AG04450 (cell line): Measurements from ENCODE around the gene UPF3A. TPM values are rescaled to one million over a fixed set of nuclear protein-coding genes. Genes with fewer than 3 reads are reported as not detected.

Source experiments
- CTCF ChIA-PET: fragments of 300-600, 350-600 bp; formaldehyde crosslinking; extraction: SDS; loops from one replicate; lab custom pipeline; 2022; ENCODE audit warnings: antibody characterized with exemption, inconsistent platforms; lab: Charles Lee
- POLR2A ChIA-PET: fragments of 350-600 bp; formaldehyde crosslinking; extraction: SDS; loops from one replicate; lab custom pipeline; 2021; ENCODE audit warnings: antibody characterized with exemption, inconsistent platforms; lab: Yijun Ruan, JAX
- DNase-seq: peaks from one replicate; pipeline ENCODE4 v3.0.0-alpha.2; 2011; ENCODE audit warnings: low read depth, low spot score
- H3K27ac ChIP-seq: one replicate; pipeline ENCODE4 v1.5.1; 2012; ENCODE audit warnings: low read depth, low read length, control low read depth
- H3K27me3 ChIP-seq: one replicate; pipeline ENCODE4 v1.6.0; 2012; ENCODE audit warnings: low read length; ENCODE audit not compliant: control insufficient read depth, insufficient read depth
- H3K4me3 ChIP-seq: 2 replicates; pipeline ENCODE4 v1.5.1; 2011; ENCODE audit warnings: mild to moderate bottlenecking, low read depth, low read length, control low read depth
- H3K9me3 ChIP-seq: 2 replicates; pipeline ENCODE4 v1.5.1; 2012; ENCODE audit warnings: low read length; ENCODE audit not compliant: control insufficient read depth, insufficient read depth
- polyA plus RNA-seq: library from polyadenylated mRNA; depleted of rRNA; stranded (reverse); fragments of >200 nt; gene quantifications from 2 replicates; pipeline ENCODE4 v1.2.3, GENCODE V29; 2011
- TF ChIP-seq, protein P1 (sequence below): IDR thresholded peaks from 2 replicates; pipeline ENCODE4 v1.5.1; 2011; ENCODE audit warnings: low read depth, low read length, control low read depth, inconsistent platforms

Gene UPF3A
- polyA plus RNA-seq, 1 experiment, result 60.3 TPM

DNA sequence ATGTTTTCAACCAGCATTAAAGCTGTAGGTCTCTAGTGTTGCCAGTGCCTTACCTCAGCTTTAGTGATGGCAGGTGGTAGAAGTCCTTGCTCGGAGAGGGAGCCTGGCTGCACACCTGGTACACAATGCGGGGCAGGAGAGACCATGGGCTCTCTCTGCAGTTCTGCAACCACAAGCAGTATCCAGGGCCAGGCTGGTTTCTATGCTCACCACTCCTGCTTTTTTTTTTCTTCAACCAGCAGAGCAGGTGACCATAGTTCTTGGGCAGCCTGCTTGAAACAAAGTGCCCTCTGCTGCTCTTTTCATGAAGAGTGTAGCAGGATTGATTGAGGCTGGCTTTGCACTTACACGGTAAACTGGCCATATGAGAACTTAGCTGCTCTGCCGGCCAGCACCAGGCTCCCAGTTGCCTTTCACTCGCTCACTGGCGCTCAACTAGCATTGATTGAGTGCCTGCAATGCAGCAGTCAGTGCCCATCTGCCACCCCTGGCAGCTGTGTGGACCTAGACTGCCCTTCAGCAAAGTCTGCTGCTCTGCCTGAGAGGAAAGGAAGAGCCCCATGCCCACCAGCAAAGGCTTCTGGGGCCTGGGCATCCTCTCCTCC is 28.5 kb downstream of the UPF3A start:
- TF ChIP-seq, protein P1, sequence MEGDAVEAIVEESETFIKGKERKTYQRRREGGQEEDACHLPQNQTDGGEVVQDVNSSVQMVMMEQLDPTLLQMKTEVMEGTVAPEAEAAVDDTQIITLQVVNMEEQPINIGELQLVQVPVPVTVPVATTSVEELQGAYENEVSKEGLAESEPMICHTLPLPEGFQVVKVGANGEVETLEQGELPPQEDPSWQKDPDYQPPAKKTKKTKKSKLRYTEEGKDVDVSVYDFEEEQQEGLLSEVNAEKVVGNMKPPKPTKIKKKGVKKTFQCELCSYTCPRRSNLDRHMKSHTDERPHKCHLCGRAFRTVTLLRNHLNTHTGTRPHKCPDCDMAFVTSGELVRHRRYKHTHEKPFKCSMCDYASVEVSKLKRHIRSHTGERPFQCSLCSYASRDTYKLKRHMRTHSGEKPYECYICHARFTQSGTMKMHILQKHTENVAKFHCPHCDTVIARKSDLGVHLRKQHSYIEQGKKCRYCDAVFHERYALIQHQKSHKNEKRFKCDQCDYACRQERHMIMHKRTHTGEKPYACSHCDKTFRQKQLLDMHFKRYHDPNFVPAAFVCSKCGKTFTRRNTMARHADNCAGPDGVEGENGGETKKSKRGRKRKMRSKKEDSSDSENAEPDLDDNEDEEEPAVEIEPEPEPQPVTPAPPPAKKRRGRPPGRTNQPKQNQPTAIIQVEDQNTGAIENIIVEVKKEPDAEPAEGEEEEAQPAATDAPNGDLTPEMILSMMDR, result no peak
- H3K27me3 ChIP-seq, result no peaks in the 10 kb centered on the region
- DNase-seq, result no peak
- H3K27ac ChIP-seq, result no peak overlapping the region
- H3K4me3 ChIP-seq, result no peak overlapping the region
- CTCF ChIA-PET, result no interaction called here
- POLR2A ChIA-PET, result interaction anchor here (1.4 kb wide), 1 partner anchor 10 kb away, joined by 4 read pairs; no protein-coding TSS in a partner anchor
- H3K9me3 ChIP-seq, result no peaks in the 10 kb centered on the region

DNA sequence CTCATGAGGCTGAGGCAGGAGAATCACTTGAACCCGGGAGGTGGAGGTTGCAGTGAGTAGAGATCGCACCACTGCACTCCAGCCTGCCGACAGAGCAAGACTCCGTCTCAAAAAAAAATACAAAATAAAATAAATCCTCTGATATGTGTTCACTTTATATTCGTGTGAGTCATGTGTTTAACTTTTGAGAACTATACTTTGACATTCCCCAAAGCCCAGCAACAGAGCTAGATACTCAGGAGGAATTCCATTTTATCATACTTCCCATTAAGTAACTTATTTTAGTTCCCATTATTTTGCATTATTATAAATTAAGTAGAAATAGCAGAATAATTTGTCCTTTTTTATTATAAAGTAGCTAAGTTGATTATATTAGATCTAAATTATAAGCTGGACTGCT is 29.6 kb downstream of the UPF3A start:
- Histone ChIP-seq H3K4me3 (no peak overlapping the region), H3K27me3 (no peaks in the 10 kb centered on the region), H3K9me3 (no peaks in the 10 kb centered on the region), H3K27ac (no peak overlapping the region)
- TF ChIP-seq, protein P1, result no peak
- peak; percentile 37 for DNase-seq
- CTCF ChIA-PET, result interaction anchor here (1.0 kb wide), 1 partner anchor 31 kb away, joined by 3 read pairs; no protein-coding TSS in a partner anchor
- POLR2A ChIA-PET, result interaction anchor here (1.4 kb wide), 1 partner anchor 9 kb away, joined by 4 read pairs; no protein-coding TSS in a partner anchor

DNA sequence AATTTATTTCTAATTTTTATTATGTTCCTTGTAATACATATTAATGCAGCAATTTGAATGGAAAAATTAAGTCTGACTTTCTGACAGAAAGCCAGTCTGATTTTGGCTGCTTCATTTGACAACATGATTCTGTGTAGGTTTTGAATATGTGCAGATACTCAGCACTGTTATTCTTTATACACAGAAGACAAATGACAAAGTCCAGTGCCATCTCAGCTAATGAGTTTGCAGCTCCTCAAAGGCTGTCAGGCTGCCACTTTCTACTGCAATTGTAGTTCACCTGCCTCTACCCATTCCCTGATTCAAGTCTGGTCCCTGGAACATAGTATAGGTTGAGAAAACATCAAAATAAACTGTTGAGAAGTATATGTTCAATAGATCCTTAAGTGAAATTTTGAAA is 30.0 kb downstream of the UPF3A start:
- TF ChIP-seq, protein P1, result no peak
- no peak for DNase-seq
- Histone ChIP-seq H3K4me3 (no peak overlapping the region), H3K27ac (no peak overlapping the region), H3K9me3 (no peaks in the 10 kb centered on the region), H3K27me3 (no peaks in the 10 kb centered on the region)
- ChIA-PET POLR2A (interaction anchor here (1.4 kb wide), 1 partner anchor 8 kb away, joined by 4 read pairs; no protein-coding TSS in a partner anchor), CTCF (interaction anchor here (1.0 kb wide), 1 partner anchor 31 kb away, joined by 3 read pairs; no protein-coding TSS in a partner anchor)

DNA sequence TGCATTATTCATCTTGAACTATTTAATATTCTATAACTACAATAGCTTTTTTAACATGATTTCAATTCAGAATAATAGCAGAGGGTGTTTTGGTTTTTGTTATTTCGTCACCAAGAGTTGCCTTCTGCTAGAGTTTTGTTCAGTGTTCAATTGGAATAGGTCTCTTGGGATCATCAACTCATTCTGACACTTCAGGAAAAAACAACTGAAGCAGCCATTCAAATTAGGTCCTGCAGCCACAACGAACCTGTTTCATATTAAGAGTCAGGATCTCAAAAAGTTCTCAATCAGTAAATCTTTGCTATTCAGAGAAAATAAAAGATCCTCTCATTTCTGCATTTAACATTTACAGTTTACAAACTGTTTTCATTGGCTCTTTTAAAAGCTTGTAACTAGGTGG is 30.5 kb downstream of the UPF3A start:
- TF ChIP-seq, protein P1, result no peak
- ChIA-PET CTCF (no interaction called here), POLR2A (no interaction called here)
- no peaks in the 10 kb centered on the region for H3K9me3 ChIP-seq
- no peak for DNase-seq
- H3K27me3 ChIP-seq, result no peaks in the 10 kb centered on the region
- no peak overlapping the region for H3K4me3 ChIP-seq
- H3K27ac ChIP-seq, result no peak overlapping the region
